Activated T-helper 2 cell treated with anti-CD3 and anti-CD28 coated beads, Interferon-gamma antibody, Interleukin-2, Interleukin-4, amounts not matched to agents 10 μg/mL and 5 μg/mL and 100 μg/mL, durations not matched to agents 14 hours and 24 hours and 36 hours (primary cell): ENCODE measurements around the gene CLDN14. TPM values are rescaled to one million over a fixed set of nuclear protein-coding genes. Genes with fewer than 3 reads are reported as not detected.

Experiments used
- DNase-seq: peaks from one replicate; pipeline ENCODE4 v3.0.0; 2021; ENCODE audit warnings: low spot score
- H3K27ac Mint-ChIP-seq: one replicate; pipeline ENCODE4 v1.8.0; 2021; ENCODE audit warnings: mixed read lengths
- H3K27me3 Mint-ChIP-seq: one replicate; pipeline ENCODE4 v1.8.0; 2021; ENCODE audit warnings: low read depth, mixed read lengths
- H3K36me3 Mint-ChIP-seq: one replicate; pipeline ENCODE4 v1.8.0; 2021; ENCODE audit warnings: low read depth, mixed read lengths
- H3K4me1 Mint-ChIP-seq: one replicate; pipeline ENCODE4 v1.8.0; 2021; ENCODE audit warnings: low read depth, mixed read lengths
- H3K4me3 Mint-ChIP-seq: one replicate; pipeline ENCODE4 v1.8.0; 2021; ENCODE audit warnings: low read depth, mild to moderate bottlenecking, moderate library complexity, mixed read lengths
- H3K9me3 Mint-ChIP-seq: one replicate; pipeline ENCODE4 v1.8.0; 2021; ENCODE audit warnings: mixed read lengths
- intact Hi-C: fragments of 100-400 bp; cut with micrococcal nuclease; formaldehyde crosslinking; loops from one replicate; pipeline ENCODE4 v1.15.1; 2023
- total RNA-seq: library from RNA; stranded (reverse); gene quantifications from 2 replicates; pipeline ENCODE4 v1.2.3, GENCODE V29; 2022

CLDN14 gene
- total RNA-seq, 1 donor from 2014 or later, result not detected

DNA sequence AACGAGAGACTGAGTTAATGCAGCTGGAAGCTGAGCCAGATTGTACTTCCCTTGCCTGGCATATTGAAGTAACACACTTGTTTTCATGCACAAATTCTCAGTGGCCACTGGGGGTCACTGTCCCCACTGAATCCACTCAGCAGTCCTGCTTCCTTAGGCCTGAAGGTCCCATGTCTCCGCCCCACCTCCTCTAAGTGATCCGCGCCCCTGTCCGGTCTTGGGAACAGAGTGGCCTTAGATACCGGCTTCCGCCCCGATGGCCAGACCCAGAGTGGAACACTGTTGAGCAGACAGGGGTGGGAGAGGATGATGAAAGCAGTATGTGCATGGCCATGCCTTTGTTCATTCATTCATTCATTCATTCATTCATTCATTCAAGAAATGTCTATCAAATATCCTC is 59.9 kb downstream of the CLDN14 start:
- peaks cover 18% of the 10 kb centered on the region for H3K4me1 Mint-ChIP-seq

DNA sequence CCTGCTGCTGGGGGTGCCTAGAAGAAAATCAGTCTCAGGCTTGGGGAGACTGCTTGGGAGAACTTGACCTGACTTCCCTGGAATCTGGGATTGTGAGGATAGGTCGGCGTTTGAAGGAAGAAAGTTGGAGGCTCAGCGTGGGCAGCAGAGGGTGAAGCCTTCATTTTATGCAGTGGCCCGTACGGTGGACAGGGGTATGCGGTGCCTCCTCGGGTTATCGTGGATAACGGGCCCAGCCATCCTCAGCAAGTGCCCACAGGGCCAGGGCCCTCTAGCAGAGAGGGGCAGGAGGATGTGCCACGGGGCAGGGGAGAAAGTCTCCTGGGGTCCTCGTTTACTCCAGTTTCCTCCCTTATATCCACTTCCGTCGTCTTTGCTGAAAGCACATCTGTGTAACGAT is 60.7 kb downstream of the CLDN14 start:
- H3K4me1 Mint-ChIP-seq, result peaks cover 15% of the 10 kb centered on the region
- H3K27ac Mint-ChIP-seq, result no peak overlapping the region
- no peak for DNase-seq
- no peaks in the 10 kb centered on the region for H3K9me3 Mint-ChIP-seq
- intact Hi-C loops, result no loop called here
- H3K4me3 Mint-ChIP-seq, result no peak overlapping the region
- peaks cover 41% of the 10 kb centered on the region for H3K36me3 Mint-ChIP-seq
- H3K27me3 Mint-ChIP-seq, result no peaks in the 10 kb centered on the region

More for the DNA sequence above, 59.9 kb downstream of the CLDN14 start:
- peak; percentile 27 for DNase-seq
- Mint-ChIP-seq H3K27me3 (no peaks in the 10 kb centered on the region), H3K36me3 (peaks cover 38% of the 10 kb centered on the region), H3K9me3 (no peaks in the 10 kb centered on the region), H3K4me3 (no peak overlapping the region), H3K27ac (no peak overlapping the region)
- intact Hi-C loops, result loop anchor here (1.0 kb wide), 1 partner anchor 169 kb away; no protein-coding TSS in a partner anchor

DNA sequence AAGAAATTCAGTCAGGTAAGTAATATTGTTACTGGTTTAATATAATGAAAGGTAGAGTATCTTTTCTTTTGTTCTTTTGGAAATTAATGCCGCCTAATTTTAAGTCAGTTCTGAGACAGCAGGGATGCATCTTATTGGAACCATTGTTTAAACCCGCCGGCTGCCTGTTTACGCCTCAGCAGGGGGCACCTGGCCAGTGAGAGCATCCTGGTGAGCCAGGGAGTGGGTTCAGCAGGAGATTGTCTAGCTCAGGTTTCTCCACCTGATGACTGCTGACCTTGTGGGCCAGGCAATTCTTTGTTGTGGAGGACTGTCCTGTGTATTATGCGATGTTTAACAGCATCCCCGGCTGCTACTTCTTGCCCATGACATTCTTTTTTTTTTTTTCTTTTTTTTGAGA is 64.5 kb downstream of the CLDN14 start:
- peaks cover 53% of the 10 kb centered on the region for H3K36me3 Mint-ChIP-seq
- no peak for DNase-seq
- no peaks in the 10 kb centered on the region for H3K4me1 Mint-ChIP-seq
- no peaks in the 10 kb centered on the region for H3K9me3 Mint-ChIP-seq
- H3K4me3 Mint-ChIP-seq, result no peak overlapping the region
- intact Hi-C loops, result no loop called here
- H3K27me3 Mint-ChIP-seq, result no peaks in the 10 kb centered on the region
- H3K27ac Mint-ChIP-seq, result no peak overlapping the region

DNA sequence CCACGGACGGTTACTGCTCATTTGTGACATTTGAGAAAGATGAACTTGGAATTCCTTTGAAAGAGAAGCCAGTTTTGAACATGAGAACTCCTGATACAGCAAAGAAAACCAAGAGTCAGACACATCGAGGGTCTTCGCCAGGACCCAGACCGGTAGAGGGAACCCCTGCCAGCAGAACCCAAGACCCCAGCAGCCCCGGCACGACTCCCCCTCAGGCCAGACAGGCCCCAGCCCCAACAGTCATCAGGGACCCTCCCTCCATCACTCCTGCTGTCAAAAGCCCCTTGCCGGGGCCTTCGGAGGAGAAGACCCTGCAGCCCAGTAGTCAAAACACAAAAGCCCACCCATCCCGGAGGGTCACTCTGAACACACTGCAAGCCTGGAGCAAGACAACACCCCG is 67.0 kb downstream of the CLDN14 start:
- Mint-ChIP-seq H3K27ac (no peak overlapping the region), H3K4me3 (no peak overlapping the region), H3K9me3 (no peaks in the 10 kb centered on the region), H3K4me1 (no peaks in the 10 kb centered on the region), H3K36me3 (peaks cover 63% of the 10 kb centered on the region), H3K27me3 (no peaks in the 10 kb centered on the region)
- no peak for DNase-seq
- intact Hi-C loops, result no loop called here

DNA sequence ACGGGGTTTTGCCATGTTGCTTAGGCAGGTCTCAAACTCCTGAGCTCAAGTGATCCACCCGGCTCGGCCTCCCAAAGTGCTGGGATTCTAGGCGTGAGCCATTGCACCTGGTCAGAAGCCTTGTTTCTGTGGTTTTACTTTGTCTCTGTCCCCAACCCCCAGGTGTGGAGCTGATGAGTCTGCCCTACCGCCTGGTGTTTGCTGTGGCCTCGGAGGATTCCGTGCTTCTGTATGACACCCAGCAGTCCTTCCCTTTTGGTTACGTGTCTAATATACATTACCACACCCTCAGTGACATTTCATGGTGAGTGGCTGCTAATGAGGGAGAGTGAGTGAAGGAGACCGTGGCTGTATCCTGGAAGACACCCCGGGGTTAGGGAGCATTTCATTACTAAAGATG is 68.6 kb downstream of the CLDN14 start:
- Mint-ChIP-seq H3K36me3 (peaks cover 70% of the 10 kb centered on the region), H3K27ac (no peak overlapping the region), H3K4me1 (no peaks in the 10 kb centered on the region), H3K9me3 (no peaks in the 10 kb centered on the region), H3K4me3 (no peak overlapping the region), H3K27me3 (no peaks in the 10 kb centered on the region)
- DNase-seq, result no peak
- intact Hi-C loops, result no loop called here

Other genes starting within 250 kb of the CLDN14 start
- 23.8 and 26.2 TPM in 2 replicates for gene MORC3, start 159.9 kb downstream of the CLDN14 start, total RNA-seq
- 34.2 and 35.8 TPM in 2 replicates for gene CHAF1B, start 94.7 kb downstream of the CLDN14 start, total RNA-seq
- 0.18 and 0.21 TPM in 2 replicates for gene SIM2, start 219.0 kb upstream of the CLDN14 start, total RNA-seq